ENCODE data around the gene MICAL1.

- TF ChIP-seq CTCF (IDR thresholded peaks at IDR 0.05; ENCODE audit: poor library complexity), result no peak
- TF ChIP-seq EZH2 (IDR thresholded peaks at IDR 0.05; ENCODE audit: borderline replicate concordance), result no peak
Measured at GRCh38 chr6:109452181-109452580, 3.4 kb downstream of the MICAL1 start.
